Lower leg skin (tissue), 4 donors: Measurements from ENCODE around the gene ZFYVE9. TPM values are rescaled to one million over a fixed set of nuclear protein-coding genes. Genes with fewer than 3 reads are reported as not detected.
"Not testable (repeated sequence)": the region's sequence is repeated elsewhere in the genome, so short reads cannot be mapped to it uniquely, and the experiment has no call there.

ENCODE experiments used
- DNase-seq, 2 donors: peaks; one replicate each; pipeline ENCODE4 v3.0.0-alpha.2; 2019; ENCODE audit warnings: low spot score in 2 of 2
- H3K4me3 ChIP-seq: fragments of 200-600 bp; sonication (generic); 2 replicates; pipeline ENCODE4 v1.5.1; 2017; ENCODE audit warnings: mild to moderate bottlenecking, low read depth; ENCODE audit not compliant: poor library complexity, severe bottlenecking
- POLR2A ChIP-seq, 2 donors: fragments of 450-650 bp; IDR thresholded peaks; one replicate each; pipeline ENCODE4 v1.6.1; 2016 to 2017; ENCODE audit warnings: antibody characterized with exemption in 2 of 2, mild to moderate bottlenecking in 1 of 2, moderate library complexity in 1 of 2
- WGBS, 2 donors: methylation state at CpG; one replicate each; pipeline ENCODE4 v1.1.5; 2018; 5-methylcytosine and 5-hydroxymethylcytosine counted together
- intact Hi-C: fragments of 100-400 bp; cut with DNase I; formaldehyde crosslinking; loops from one replicate; pipeline ENCODE4 v1.15.0; 2023; ENCODE audit warnings: low total_unique reads
- total RNA-seq, 4 donors: library from RNA; depleted of rRNA; stranded (reverse); fragments of >200 nt; gene quantifications; one replicate each; pipeline ENCODE4 v1.1.0, GENCODE V29; 2016
- TF ChIP-seq, protein P1 (sequence below), 3 donors: fragments of 450-650 bp; IDR thresholded peaks; one replicate each; pipeline ENCODE4 v1.5.1; 2016; ENCODE audit warnings: antibody characterized with exemption in 3 of 3, mild to moderate bottlenecking in 3 of 3, moderate library complexity in 2 of 3

ZFYVE9 gene
- total RNA-seq, 4 donors from 2014 or later = 23.7 to 38.2 (median 30.7) TPM

DNA sequence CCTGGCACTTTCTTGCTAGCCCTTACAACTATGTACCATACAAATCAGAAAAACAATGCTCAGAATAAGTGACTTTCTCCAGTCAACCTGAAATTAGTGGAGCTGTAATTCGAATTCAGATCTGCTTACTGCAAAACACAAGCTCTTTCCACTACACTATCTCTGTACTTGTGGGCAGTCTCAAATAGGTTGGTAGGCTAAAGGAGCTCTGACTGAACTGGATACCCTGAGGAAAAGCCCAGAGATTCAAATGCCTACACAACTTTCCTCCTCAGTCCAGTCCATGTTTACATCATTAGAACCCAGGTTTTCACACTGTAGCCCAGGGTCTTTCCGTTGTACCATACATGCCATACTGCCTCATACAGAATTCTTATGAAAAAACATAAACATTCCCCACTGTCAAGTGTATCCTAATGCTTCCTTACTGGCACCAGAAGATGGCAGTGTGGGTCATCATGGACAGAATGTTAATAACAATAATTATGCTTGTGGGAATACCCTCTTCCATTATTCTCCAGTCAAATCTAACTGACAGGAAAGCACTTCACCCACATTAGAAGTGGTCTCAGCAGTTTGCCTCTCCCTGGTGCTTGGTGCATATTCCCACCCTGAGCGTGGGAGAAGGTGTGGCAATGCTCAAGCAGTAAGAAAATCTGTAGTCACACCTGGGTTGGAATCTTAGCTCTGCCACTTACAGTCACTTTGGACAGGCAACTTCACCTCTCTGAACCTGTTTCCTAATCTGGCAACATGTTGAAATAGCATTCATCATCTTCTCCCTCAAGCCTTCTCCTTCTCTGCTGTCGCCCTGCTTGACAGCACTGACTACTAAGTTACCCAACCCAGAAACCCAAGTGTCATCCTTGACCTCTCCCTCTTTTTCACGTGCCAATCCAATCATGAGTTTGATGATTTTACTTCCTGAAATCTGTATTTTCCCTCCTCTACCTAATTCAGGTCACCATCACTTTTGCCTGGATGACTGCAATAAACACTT is 14.4 kb upstream of the ZFYVE9 start:
- no peak for DNase-seq
- TF ChIP-seq POLR2A (IDR thresholded peaks at IDR 0.05) = no peak
- H3K4me3 ChIP-seq = no peak overlapping the region
- 26 to 32% methylated on average over 5 of the region's 5 CpGs for WGBS, 2 donors
- intact Hi-C loops = no loop called here

DNA sequence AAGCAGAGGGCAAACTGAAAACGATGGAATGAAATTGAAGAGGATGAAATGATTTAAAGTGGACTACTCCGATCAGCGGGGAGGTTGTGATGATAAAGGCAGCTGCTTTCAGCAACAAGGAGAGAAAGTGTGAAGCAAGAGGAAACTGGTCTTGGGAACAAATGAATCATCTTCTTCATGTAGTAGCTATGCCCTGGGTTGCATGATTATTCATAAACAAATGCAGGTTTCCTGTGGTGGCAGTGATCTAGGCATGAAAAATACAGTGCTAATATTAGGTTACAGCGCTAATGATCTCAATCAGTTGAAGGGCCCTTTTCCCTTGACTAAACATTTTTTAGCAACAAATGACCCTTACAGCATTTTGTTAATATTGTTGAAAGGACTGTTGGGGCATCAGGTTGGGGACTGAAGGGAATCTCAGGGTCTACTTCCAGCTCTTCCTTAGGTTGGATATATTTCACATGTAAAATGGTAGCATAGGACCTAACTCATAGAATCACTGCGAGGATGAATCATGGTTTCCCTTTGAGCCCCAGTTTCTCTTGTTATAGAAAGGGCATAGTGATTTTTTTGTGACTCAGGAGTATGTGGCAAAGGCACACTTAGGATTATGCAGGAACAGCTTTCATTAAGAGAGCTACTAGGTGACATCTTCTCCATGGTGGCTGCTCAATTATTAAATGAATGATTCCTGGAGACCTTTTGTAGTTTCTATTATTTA is 1.9 kb upstream of the ZFYVE9 start:
- WGBS, 2 donors = 39 to 42% methylated on average over 5 of the region's 5 CpGs
- TF ChIP-seq, protein P1, sequence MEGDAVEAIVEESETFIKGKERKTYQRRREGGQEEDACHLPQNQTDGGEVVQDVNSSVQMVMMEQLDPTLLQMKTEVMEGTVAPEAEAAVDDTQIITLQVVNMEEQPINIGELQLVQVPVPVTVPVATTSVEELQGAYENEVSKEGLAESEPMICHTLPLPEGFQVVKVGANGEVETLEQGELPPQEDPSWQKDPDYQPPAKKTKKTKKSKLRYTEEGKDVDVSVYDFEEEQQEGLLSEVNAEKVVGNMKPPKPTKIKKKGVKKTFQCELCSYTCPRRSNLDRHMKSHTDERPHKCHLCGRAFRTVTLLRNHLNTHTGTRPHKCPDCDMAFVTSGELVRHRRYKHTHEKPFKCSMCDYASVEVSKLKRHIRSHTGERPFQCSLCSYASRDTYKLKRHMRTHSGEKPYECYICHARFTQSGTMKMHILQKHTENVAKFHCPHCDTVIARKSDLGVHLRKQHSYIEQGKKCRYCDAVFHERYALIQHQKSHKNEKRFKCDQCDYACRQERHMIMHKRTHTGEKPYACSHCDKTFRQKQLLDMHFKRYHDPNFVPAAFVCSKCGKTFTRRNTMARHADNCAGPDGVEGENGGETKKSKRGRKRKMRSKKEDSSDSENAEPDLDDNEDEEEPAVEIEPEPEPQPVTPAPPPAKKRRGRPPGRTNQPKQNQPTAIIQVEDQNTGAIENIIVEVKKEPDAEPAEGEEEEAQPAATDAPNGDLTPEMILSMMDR (IDR thresholded peaks at IDR 0.05) = no peak
- TF ChIP-seq POLR2A (IDR thresholded peaks at IDR 0.05) = no peak
- intact Hi-C loops = no loop called here

DNA sequence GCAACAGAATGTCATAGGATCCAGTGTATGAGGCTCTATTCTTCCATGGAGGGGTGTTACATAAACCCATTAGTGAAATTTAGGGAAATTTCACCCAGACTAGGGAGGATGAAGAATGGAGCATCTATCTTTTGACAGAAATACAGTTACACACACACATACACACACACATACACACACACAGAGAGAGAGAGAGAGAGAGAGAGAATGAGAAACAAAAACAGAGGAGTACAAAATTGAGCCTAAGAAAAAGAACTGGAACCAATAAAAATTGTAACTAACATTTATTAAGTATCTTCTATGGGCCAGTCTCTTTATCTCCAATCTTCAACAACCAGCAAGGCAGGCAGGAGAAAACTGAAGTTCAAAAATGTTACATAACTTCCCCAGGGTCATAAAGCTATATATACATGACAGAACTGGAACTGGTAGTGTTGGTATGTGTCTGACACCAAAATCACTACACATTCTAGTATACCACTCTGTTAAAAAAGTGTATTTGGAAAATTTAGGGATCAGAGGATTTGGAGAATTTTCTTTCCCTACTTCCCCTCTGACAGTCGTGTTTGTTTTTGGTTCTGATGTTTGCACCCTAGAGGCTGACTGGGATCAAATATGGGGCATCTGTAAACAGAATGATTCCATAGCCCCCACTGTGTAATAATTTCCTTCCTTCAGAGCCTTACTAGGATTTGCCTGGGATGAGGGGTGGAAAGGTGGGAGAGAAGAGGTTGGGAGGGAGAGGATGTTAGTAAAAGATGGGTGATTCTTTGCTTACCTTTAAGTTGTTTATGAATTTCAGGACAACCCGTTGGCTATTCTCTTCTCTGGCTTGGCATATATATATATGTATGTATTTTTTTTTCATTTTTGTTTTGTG is 1.0 kb upstream of the ZFYVE9 start:
- TF ChIP-seq POLR2A (IDR thresholded peaks at IDR 0.05) = no peak
- TF ChIP-seq, protein P1 (IDR thresholded peaks at IDR 0.05) = no peak
- intact Hi-C loops = no loop called here
- DNase-seq = no peak
- whole genome bisulfite sequencing, 2 donors = 19 to 21% methylated on average over 2 of the region's 2 CpGs
- H3K4me3 ChIP-seq = no peak overlapping the region

More for the DNA sequence above, 1.9 kb upstream of the ZFYVE9 start:
- peak in 1 of 2 donors; percentile 24 for DNase-seq
- H3K4me3 ChIP-seq = no peak overlapping the region

DNA sequence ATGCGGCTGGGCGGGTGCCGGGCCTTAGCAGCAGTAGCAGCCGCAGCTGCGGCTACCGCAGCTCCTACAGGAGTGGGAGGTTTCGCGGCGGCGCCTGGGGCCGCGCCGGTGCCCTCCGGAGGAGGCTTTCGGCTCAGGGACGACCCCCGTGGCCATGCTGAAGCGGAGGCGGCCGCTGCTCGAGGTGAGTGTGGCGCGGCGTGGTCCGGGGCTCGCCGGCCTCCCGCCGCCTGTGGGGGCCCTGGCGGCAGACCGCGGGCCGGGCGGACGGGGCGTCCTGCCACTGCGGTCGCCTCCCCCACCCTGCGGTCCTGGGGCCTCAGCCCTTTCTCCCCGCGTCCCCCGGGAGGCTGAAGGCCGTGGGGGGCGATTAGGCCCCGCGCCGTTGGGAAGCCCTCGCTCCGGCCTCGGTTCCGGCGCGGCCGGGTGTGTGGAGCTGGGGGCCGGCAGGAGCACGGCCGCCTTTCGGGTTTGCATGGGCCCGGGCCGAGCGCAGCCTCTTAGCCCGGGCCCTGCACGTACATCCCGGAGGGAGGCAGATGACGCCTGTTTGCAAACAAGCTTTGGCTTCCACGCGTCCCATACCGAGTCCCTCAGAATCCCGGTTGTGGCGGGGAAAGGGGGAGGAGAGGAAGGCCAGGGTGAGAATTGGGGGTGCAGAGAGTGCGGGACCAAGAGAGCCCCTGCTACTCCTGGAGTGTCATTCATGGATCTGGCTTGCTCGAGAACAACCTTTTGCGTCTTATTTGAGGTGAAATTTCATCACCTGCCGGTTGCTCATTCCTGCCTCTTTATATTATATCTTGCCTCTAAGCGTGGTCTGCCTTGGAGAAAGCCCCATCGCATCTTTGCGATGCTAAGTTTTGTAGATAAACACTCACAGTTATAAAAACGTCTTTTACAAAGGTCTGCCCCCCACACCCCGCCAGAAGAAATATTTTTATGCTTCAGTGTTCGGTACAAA is 613 bp downstream of the ZFYVE9 start:
- peak overlapping the region; percentile 81 for H3K4me3 ChIP-seq
- no peak for TF ChIP-seq POLR2A (IDR thresholded peaks at IDR 0.05)
- TF ChIP-seq, protein P1 (IDR thresholded peaks at IDR 0.05) = no peak
- 1% methylated on average over 23 to 26 of the region's 80 CpGs for WGBS, 2 donors
- intact Hi-C loops = no loop called here
- DNase-seq = peak in 1 of 2 donors; percentile 86

DNA sequence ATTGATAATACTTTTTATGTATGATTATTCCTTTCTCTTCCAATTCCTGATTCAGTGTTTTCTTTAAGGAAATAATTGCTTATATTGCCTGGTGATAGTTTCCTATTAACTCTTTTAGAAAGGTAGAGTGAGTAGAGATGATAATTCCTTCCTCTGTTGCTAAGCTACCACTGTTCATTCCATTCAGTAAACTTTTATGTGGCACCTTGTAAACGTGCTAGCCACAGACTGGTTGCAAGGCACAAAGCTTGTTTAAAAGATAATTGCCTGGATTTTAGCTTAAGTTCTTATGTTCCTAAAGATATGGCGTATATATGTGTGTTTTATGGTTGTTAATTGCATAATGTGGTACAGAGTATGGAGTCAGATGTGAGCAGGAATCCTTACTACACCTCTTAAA is 3.2 kb downstream of the ZFYVE9 start:
- DNase-seq = no peak
- TF ChIP-seq, protein P1 (IDR thresholded peaks at IDR 0.05) = no peak
- intact Hi-C loops = no loop called here
- WGBS, 2 donors = 56 to 59% methylated on average over 2 of the region's 2 CpGs
- no peak overlapping the region for H3K4me3 ChIP-seq

DNA sequence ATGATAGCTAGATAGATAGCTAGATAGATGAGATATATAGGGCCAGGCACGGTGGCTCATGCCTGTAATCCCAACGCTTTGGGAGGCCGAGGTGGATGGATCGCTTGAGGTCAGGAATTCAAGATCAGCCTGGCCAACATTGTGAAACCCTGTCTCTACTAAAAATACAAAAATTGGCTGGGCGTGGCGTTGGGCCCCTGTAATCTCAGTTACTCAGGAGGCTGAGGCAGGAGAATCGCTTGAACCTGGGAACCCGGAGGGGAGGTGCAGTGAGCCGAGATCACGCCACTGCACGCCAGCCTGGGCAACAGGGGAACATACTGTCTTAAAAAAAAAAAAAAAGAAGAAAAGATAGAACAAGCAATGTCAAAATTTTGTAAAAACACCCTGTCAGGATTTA is 8.6 kb downstream of the ZFYVE9 start:
- DNase-seq, H3K4me3 ChIP-seq, intact Hi-C loops: not testable (repeated sequence)
- 90% methylated on average over 11 of the region's 11 CpGs for WGBS, 2 donors
